ENCODE results near the gene POU3F1. TPM values are rescaled to one million over a fixed set of nuclear protein-coding genes. Genes with fewer than 3 reads are reported as not detected.

POU3F1 gene
- polyA plus RNA-seq, 3 donors = 0.79 to 1.7 (median 0.91) TPM

DNA sequence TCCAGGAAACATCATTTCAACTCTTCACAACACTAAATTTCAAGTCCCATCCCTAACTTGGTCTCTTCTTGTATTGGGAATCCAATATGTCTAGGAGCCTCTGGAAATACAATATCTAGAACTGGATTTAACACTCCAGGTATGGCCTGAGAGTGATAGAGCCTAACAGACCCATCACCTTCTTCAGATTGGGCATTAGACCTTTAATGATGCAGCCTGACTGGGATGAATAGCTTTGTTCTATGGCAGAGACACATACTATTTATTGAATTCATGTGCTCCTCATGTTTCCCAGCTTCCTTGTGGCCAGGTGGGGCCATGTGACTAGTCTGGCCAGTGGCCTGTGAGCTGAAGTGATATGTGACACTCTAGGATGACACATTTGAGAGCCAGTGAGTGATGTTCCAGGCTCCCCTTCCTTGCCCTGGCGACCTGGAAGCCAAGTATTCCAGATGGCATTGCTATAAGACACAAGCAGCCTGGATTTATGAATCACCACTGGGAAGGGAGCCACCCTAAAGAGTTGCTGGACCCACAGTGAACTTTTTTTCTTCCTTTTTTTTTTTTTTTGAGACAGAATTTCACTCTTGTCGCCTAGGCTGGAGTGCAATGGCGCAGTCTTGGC, 31.0 kb upstream of the POU3F1 start:
- DNase-seq (ENCODE audit: extremely low read depth in 1 of 11, low read depth in 9 of 11, low spot score in 4 of 11) = no peak

DNA sequence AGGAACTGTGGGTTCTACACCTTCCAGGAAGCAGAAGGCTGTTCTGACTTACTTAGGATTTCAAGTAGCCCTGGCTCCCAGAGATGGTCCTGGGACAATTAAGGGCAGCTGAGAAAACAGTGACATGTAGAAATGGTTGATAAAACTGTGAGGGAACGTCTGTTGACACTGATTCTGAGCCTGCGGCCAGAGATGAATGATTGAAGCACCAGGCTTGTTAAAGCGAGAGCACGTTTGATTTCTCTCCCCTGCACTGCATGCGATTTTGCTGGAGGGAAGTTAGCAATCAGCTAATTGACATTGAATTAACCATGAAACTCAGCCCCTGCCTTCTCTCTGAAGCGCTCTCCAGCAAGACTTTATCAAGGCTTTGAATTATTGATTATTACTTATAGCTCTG, 29.9 kb upstream of the POU3F1 start:
- DNase-seq (ENCODE audit: extremely low read depth in 1 of 11, low read depth in 9 of 11, low spot score in 4 of 11) = no peak

DNA sequence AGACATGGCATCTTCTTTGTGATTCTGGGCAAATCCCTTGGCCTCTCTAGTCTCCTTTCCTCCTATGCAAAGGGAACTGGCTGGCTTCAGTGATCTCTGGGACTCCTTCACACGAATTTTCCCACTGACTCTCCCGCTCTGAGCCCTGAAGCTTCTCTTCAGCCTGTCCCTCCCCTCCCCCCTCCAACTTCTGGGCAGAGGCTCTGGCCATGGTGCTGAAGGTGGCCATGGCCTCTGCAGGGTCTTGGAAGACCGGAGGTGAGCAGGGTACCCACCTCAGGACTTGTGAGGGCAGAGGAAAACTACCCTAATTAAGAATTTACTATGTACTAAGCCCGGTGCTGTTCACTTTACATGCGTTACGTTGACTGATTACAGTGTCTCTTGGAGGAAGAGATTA, 29.4 kb upstream of the POU3F1 start:
- peak in 10 of 11 donors; percentile 54 to 76 (median 63) for DNase-seq (ENCODE audit: extremely low read depth in 1 of 11, low read depth in 9 of 11, low spot score in 4 of 11)

DNA sequence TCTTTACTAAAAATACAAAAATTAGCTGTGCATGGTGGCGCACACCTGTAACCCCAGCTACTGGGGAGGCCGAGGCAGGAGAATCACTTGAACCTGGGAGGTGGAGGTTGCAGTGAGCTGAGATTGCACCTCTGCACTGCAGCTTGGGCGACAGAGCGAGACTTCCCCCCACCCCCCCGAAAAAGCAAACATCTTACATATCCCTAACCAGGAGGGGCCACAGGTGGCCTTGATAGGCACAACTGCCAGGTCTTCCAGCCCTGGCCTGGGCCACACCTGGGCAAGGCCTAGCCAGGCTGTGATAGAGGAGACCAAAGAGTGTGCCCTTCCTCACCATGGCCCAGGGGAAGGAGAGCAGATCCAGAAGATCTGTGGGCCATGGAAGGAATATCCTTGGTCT, 28.6 kb upstream of the POU3F1 start:
- no peak for DNase-seq (ENCODE audit: extremely low read depth in 1 of 11, low read depth in 9 of 11, low spot score in 4 of 11)

DNA sequence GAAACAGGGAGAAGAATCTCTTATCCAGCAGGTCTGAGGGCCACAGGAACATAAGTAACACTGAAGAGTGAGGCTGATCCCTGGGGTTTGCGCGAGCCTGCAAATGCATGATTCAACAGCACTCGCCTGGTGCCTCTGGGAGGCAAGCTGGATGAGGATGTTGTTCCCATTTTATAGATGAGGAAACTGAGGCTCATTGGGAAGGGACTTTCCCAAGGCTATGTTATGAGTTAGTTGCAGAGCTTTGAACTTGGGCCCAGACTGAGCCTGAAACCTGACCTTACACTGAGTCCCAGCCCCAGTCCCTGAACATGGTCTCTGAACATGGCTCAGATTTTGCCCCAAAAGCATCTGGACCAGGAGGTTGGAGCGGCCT, 27.7 kb upstream of the POU3F1 start:
- DNase-seq (ENCODE audit: extremely low read depth in 1 of 11, low read depth in 9 of 11, low spot score in 4 of 11) = no peak

DNA sequence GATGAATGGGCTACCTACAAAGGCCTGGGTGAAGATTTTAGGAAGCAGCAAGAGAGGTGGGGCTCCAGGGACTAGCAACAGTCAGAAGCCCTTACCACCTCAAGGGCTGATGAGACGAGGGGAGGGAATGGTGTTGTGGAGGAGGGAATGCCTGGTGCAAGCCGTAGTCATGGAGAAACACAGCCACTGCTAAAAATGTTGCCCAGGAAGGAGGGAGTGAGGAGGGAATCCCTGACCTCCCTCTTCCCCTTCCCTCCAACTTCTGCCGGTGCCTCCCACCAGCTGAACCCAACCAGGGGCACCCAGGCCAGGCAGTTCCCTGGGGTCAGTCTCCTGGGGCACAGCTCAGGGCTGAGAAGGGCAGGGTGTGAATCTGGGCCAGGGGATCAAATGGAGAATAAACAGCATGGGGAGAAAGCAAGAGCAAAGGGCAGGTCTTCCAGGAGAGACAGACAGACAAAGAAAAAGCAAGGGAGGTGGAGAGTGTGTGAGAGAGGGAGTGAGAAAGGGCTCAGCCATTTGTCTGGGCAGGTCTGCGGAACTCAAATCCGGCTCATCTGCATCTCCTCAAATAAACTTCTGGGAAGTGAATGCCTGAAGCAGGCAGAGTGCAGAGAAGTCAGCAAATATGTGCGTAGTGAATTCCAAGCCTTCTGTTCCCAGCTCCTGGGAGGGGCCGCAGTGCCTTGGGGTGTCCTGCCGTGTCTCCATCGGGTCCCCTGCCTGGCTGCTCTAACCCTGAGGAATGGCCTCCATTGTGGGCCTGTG, 27.1 kb upstream of the POU3F1 start:
- no peak for DNase-seq (ENCODE audit: extremely low read depth in 1 of 11, low read depth in 9 of 11, low spot score in 4 of 11)

DNA sequence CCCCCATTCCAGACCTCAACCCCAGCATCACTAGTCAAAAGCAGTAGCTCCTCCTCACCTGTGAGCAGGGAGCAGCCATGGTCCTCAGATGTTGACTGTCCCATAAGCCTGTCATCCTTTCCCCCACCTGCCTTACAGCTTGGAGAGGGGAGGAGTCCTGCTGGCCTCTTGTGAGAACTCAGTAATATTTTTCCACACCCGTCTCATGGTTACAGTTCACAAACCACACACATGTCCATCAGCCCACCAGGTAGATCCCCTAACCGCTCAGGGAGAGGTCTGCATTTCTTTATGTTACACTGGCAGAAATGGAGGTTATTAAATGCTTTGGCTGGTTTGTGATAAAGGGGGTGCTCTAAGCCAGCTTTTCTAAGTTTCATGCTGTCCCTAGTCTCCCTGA, 26.3 kb upstream of the POU3F1 start:
- no peak for DNase-seq (ENCODE audit: extremely low read depth in 1 of 11, low read depth in 9 of 11, low spot score in 4 of 11)

DNA sequence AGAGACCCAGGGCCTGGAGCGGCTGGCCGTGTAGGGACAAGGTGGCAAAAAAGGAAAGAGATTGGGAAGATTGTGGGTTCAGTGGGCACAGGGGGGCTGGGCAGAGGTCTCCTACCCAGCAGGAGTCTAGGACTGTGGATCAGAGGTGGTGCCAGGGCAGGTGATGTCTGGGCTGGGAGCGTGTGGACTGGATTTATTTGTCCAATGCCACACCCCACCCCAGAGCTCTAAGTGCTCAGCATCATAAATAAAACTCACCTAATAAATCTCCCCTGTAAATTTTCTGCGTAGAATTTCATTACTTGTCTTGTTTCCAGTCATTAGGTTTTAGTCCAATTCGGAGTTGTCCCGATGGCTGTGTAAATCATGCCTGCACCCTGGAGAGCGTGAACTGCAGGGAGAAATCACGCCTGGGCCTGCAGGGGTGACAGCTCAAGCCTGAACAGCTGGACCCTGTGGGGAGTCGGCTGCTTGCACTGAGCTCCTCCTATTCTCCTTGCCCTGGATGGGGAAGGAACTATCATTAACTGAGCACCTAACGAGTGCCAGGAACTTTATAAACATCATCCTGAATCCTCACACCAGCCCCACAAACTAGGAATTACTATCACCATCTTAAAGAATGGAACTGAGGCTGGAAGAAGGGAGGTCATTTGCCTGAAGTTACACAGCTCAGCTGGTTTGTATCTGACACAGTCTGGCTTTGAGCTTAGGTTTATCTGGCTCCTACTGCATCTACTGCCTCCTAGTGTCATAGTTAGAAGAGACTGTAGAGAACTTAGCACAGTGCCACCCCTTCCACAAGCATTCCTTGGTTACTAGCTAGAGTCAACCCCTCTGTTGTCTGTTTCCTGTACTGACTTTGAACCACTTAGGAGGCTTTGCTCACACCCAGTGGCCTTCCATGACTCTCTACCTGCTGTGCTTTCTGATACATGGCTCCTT, 25.0 kb upstream of the POU3F1 start:
- DNase-seq (ENCODE audit: extremely low read depth in 1 of 11, low read depth in 9 of 11, low spot score in 4 of 11) = no peak

DNA sequence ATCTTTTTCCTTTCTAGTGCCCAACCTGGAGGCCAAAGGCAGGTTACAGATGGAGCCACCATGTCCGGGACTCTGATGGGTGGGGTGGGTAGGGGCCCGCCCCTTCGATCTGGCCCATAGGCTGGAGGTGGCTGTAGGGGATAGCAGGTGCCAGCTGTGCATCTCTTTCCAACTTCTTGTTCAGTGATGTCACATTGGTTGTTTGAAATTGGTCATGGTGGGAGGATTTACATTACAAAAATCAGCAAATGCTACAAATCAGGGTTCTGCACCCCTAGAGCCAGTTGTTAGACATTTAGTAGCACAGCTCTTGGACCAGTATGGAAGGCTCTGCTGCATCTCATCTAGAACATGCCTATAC, 22.4 kb upstream of the POU3F1 start:
- DNase-seq (ENCODE audit: extremely low read depth in 1 of 11, low read depth in 9 of 11, low spot score in 4 of 11) = no peak

DNA sequence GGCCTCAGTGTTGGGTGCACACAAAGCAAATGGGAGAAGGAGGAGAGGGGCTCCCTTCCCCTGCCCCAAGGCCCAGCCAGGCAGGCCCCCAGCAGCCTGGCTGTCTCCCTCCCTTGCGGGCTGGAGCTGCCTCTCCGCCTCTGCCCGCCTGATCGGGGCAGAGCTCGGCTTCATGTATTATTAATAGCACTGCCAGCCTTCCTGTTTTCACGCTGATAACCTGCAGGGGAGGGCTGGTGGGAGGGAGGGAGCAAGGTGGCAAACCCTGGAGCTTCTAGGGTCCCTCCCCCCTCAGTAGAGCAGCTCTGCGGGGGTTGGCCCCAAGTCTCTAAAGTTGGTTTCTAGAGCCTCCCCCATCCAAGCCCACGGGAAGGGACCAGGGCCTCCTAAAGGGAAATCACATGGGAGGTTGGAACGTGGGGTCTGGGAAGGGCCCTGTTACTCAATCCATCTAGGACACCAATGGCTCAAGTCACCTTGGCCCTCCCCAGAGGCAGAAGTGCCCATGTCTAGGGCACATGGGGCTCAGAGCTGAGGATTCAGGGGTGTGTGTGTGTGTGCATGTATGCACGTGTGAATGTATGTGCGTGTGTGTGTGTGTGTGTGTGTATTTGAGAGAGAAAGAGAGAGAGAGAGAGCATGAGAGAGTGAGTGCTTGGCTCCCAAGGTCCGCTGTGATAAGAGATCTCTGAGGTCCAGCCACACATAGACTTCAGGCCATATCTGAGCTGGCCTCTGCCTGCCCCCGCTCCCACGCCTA, 21.8 kb upstream of the POU3F1 start:
- no peak for DNase-seq (ENCODE audit: extremely low read depth in 1 of 11, low read depth in 9 of 11, low spot score in 4 of 11)

DNA sequence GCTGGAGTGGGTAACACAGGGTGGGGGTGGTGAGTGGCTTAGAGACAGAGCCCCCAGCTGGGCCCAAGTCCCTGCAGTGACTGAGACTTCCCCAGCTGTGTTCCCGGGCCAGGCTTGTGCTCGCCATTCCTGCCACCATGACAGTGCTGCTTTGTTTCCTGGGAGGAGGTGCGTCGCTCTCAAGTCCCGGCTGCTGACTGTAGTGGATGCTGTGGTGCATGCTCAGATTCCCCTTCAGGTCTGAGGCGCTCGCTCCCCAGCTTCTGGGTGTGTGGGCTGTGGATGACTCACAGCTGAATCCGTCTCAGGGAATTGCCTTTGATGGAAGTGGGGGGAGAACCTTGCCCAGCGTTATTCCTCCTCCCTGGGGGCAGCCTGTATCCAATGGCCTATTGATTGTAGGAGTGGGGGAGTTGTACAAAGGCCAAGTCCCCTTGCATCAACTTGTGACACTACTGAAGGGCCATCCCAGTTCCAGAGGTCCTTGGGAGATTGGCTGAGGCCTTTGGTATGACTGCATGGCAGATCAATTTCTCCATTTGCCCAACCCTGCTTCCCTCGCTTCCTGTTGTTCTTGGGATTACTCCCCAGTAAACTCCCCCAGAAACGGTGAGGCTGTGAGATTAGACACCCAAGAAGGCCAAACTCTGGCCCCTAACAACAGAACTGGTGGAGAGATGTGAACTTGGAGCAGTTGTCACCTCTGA, 17.8 kb upstream of the POU3F1 start:
- DNase-seq (ENCODE audit: extremely low read depth in 1 of 11, low read depth in 9 of 11, low spot score in 4 of 11) = no peak

DNA sequence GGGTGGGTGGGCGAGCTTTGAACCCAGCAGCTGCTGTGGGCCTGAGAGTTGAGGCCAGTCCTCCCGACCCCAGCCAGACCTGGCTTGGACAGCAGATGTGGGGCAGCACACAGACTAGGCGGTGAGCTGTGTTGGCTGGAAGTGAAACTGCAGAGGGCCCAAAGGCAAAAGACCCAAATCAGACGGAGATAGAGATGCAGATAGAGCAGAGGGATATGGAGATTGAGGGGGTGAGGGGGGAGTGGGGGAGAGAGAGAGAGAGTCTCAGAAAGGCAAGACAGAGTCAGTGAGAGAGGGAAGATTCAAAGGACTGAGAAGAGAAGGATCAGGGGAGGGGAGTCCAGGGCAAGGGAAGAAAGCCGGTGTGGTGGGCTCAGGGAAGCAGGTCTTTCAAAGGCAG, 17.0 kb upstream of the POU3F1 start:
- DNase-seq (ENCODE audit: extremely low read depth in 1 of 11, low read depth in 9 of 11, low spot score in 4 of 11) = no peak

DNA sequence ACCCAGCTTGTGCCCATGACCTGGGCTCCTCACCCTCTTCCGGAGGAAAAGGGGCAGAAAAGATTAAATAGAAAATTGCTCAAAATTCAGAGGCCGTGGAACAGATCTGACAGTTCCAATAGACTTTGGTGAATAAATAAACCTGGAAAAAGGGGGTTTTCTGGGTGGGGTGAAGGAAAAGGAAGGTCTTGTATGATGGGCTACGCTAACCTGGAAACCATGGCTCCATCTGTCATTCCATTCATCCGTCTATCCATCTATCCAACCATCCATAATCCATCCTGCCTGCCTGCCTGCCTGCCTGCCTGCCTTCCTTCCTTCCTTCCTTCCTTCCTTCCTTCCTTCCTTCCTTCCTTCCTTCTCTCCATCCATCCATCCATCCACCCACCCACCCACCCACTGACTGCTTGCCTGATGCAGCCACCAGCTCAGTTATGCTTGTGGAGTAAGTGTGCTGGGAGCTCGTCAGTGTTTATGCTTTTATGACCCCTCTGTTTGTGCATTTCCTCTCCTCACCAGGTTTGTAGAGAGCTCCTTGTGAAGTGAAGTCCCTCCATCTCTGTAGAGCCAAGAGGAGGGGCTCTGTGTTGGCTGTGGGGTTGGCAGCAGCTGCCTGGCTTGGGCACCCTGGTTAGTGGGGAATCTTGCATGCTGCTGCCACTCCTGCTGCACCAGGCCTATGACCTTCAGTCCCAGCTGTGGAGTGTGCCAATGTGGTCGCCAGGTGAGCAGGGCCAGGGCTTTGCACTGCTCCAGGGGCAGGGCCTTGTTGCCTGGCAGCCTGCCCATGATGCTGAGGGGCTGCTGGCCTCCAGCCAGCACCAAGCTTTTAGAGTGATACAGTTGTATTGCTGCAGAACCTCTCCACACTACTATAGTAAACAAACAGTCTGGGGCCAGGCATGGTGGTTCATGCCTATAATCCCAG, 16.0 kb upstream of the POU3F1 start:
- no peak for DNase-seq (ENCODE audit: extremely low read depth in 1 of 11, low read depth in 9 of 11, low spot score in 4 of 11)

DNA sequence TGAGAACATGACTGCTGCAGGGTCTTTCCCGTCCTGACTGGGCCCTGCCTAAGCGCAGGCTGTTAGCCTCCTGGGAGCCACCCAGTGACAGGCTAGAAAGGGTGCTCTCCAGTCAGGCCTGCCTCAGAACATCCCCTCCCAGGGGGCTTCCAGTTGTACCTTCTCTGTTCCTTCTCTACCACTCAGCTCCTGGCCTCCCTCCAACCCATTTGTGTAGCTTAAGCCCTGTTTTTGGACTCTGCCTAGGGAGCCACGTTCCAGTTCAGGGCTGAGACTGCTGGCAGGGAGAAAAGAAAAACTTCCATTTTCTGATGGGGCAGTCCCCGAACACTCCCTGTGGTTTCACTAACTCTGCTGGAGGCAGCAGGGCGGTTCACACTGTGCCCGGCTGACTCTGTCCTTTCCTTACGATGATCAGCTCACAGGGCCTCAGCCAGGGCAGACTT, 15.3 kb upstream of the POU3F1 start:
- no peak for DNase-seq (ENCODE audit: extremely low read depth in 1 of 11, low read depth in 9 of 11, low spot score in 4 of 11)

DNA sequence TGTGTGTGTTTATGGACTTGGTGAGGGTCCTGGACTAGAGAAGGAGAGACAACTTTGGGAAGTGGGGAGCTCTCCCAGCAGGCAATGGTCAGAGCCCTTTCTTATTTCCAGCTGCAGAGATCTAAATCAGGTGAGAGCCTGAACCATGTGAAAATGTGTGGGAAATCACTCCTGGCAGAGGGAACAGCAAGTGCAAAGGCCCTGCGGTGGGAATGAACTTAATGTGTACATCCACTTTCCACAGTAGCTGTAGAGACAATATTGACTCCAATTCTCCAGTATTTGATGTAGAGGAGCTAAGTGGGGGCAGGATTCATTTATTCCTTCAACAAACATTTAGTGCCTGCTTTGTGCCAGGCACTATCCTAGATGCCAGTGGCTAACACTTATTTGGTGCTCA, 14.7 kb upstream of the POU3F1 start:
- no peak for DNase-seq (ENCODE audit: extremely low read depth in 1 of 11, low read depth in 9 of 11, low spot score in 4 of 11)

DNA sequence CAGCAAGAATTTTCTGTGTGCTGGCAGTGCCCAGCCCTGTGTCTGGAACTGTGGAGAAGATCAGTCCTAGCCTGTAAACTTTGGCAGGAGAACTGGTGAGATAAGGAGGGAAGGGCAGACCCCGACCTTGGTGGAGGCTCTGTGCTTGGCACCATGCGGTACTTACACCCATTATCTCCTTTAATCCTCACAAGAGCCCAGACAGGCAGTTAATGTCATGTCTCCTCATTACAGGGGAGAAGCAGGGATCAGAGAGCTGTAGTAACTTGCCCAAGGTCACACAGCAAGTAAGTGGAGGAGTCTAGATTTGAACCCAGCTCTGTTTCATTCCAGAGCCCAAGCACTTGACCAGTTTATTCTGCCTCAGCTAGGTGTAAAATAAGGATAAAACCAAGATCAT, 13.9 kb upstream of the POU3F1 start:
- no peak for DNase-seq (ENCODE audit: extremely low read depth in 1 of 11, low read depth in 9 of 11, low spot score in 4 of 11)

DNA sequence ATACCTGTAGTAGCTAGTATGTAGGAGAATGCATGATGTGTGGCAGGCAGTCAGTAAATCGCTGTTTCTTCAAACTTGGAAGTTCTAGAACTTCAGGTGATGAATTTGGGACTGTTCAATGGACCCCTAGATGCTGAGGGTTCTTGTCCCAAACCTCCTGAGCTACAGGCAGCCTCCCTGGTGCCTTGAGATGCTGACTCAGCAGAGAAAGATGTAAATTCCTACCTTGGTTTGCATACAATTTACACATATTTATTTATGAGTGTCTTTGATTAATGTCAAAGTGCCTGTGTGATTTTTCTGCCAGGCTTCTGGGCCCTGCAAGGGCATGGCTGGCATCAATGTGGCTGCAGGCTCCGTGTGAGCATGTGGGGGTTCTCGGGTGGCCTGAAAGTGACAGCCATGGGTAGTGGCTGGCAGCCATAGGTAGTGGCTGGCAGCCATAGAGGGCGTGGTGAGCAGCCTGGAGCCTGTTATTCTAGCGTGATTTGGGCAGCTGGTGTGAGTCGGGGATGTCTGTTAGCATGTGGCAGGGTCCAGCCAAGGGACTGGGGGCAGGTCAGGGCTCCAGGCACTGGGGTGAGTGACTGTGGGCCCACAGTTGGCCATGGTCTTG, 13.2 kb upstream of the POU3F1 start:
- DNase-seq (ENCODE audit: extremely low read depth in 1 of 11, low read depth in 9 of 11, low spot score in 4 of 11) = no peak

All from renal cortex interstitium (tissue), 11 donors.